Nephron progenitor cell (in vitro differentiated cells): ENCODE measurements around the gene RSPRY1.
"Not testable (repeated sequence)": the region's sequence is repeated elsewhere in the genome, so short reads cannot be mapped to it uniquely, and the experiment has no call there.

Experiments
- DNase-seq: peaks from one replicate; pipeline ENCODE4 v3.0.0; 2021
- H3K27ac Mint-ChIP-seq: 2 replicates; pipeline ENCODE4 v1.8.0; 2021; ENCODE audit warnings: mild to moderate bottlenecking, moderate library complexity, mixed read lengths
- H3K27me3 Mint-ChIP-seq: 2 replicates; pipeline ENCODE4 v1.8.0; 2021; ENCODE audit warnings: mild to moderate bottlenecking, low read depth, mixed read lengths; ENCODE audit not compliant: poor library complexity
- H3K36me3 Mint-ChIP-seq: 2 replicates; pipeline ENCODE4 v1.8.0; 2021; ENCODE audit warnings: low read depth, mixed read lengths
- H3K4me1 Mint-ChIP-seq: 2 replicates; pipeline ENCODE4 v1.8.0; 2021; ENCODE audit warnings: mixed read lengths
- H3K4me3 Mint-ChIP-seq: 2 replicates; pipeline ENCODE4 v1.8.0; 2021; ENCODE audit warnings: mild to moderate bottlenecking, moderate library complexity, mixed read lengths
- H3K9me3 Mint-ChIP-seq: 2 replicates; pipeline ENCODE4 v1.8.0; 2021; ENCODE audit warnings: mild to moderate bottlenecking, moderate library complexity, mixed read lengths
- CTCF ChIP-seq: fragments of 200-600 bp; sonication (generic); IDR thresholded peaks from 2 replicates; pipeline ENCODE4 v1.5.0; 2021; ENCODE audit warnings: antibody characterized with exemption

Gene RSPRY1

GRCh38 chr16:57186872-57187854 is 1.0 kb downstream of the RSPRY1 start:
- peak overlapping the region; percentile 99 for H3K4me3 Mint-ChIP-seq
- peak; percentile 13 for DNase-seq
- peak overlapping the region; percentile 95 for H3K27ac Mint-ChIP-seq
- H3K27me3 Mint-ChIP-seq = peaks cover 2% of the 10 kb centered on the region
- H3K36me3 Mint-ChIP-seq = peaks cover 6% of the 10 kb centered on the region
- TF ChIP-seq CTCF = no peak
- H3K4me1 Mint-ChIP-seq = peaks cover 55% of the 10 kb centered on the region
- H3K9me3 Mint-ChIP-seq = peaks cover 6% of the 10 kb centered on the region

- peaks cover 55% of the 10 kb centered on the region for H3K4me1 Mint-ChIP-seq
- H3K27me3 Mint-ChIP-seq, H3K9me3 Mint-ChIP-seq, DNase-seq, H3K27ac Mint-ChIP-seq: not testable (repeated sequence)
- peak overlapping the region; percentile 99 for H3K4me3 Mint-ChIP-seq
- H3K36me3 Mint-ChIP-seq = peaks cover 11% of the 10 kb centered on the region
Observed at GRCh38 chr16:57187902-57188710, 2.0 kb downstream of the RSPRY1 start.

GRCh38 chr16:57188711-57189002 is 2.5 kb downstream of the RSPRY1 start:
- Mint-ChIP-seq H3K27me3 (peaks cover 2% of the 10 kb centered on the region), H3K36me3 (peaks cover 15% of the 10 kb centered on the region), H3K9me3 (peaks cover 5% of the 10 kb centered on the region), H3K4me3 (peak overlapping the region; percentile 99), H3K27ac (no peak overlapping the region), H3K4me1 (peaks cover 56% of the 10 kb centered on the region)
- no peak for DNase-seq
- TF ChIP-seq CTCF = no peak

GRCh38 chr16:57189527-57189926 is 3.4 kb downstream of the RSPRY1 start:
- H3K27me3 Mint-ChIP-seq, DNase-seq, H3K27ac Mint-ChIP-seq, H3K9me3 Mint-ChIP-seq, H3K4me3 Mint-ChIP-seq: not testable (repeated sequence)
- H3K4me1 Mint-ChIP-seq = peaks cover 48% of the 10 kb centered on the region
- H3K36me3 Mint-ChIP-seq = peaks cover 22% of the 10 kb centered on the region

GRCh38 chr16:57190136-57190535 is 4.0 kb downstream of the RSPRY1 start:
- Mint-ChIP-seq H3K27ac (peak overlapping the region; percentile 39), H3K27me3 (peaks cover 2% of the 10 kb centered on the region), H3K36me3 (peaks cover 27% of the 10 kb centered on the region), H3K4me1 (peaks cover 42% of the 10 kb centered on the region), H3K9me3 (no peaks in the 10 kb centered on the region), H3K4me3 (no peak overlapping the region)
- no peak for DNase-seq
- no peak for TF ChIP-seq CTCF

GRCh38 chr16:57191056-57191571 is 5.0 kb downstream of the RSPRY1 start:
- no peak overlapping the region for H3K4me3 Mint-ChIP-seq
- no peaks in the 10 kb centered on the region for H3K9me3 Mint-ChIP-seq
- no peak for DNase-seq
- H3K4me1 Mint-ChIP-seq = peaks cover 39% of the 10 kb centered on the region
- H3K27me3 Mint-ChIP-seq = no peaks in the 10 kb centered on the region
- peaks cover 31% of the 10 kb centered on the region for H3K36me3 Mint-ChIP-seq
- TF ChIP-seq CTCF = no peak
- no peak overlapping the region for H3K27ac Mint-ChIP-seq
